NCI-H82 (cell line): ENCODE results near the gene SLC22A1.
"Not testable (repeated sequence)": the region's sequence is repeated elsewhere in the genome, so short reads cannot be mapped to it uniquely, and the experiment has no call there.

Experiments used
- DNase-seq: peaks from one replicate; lab custom pipeline; 2025; lab: John Stamatoyannopoulos, UW

SLC22A1 gene

GRCh38 chr6:160121558-160121957 lies at the start of gene SLC22A1:
TSS of gene SLC22A1 (plus strand) at chr6:160121815. CDS start at chr6:160121936, 121 bp downstream.
- DNase-seq, result no peak

- DNase-seq, result no peak
Observed at GRCh38 chr6:160073272-160073671, 48.3 kb upstream of the SLC22A1 start.

GRCh38 chr6:160076009-160076408 lies 45.6 kb upstream of the SLC22A1 start:
- no peak for DNase-seq

- peak; percentile 53 for DNase-seq
Observed at GRCh38 chr6:160077024-160077423, 44.6 kb upstream of the SLC22A1 start.

GRCh38 chr6:160077526-160077925 lies 44.1 kb upstream of the SLC22A1 start:
- DNase-seq, result peak; percentile 36

- no peak for DNase-seq
Observed at GRCh38 chr6:160078883-160079685, 42.5 kb upstream of the SLC22A1 start.

- no peak for DNase-seq
Observed at GRCh38 chr6:160079686-160080043, 42.0 kb upstream of the SLC22A1 start.

GRCh38 chr6:160080097-160080496 lies 41.5 kb upstream of the SLC22A1 start:
- no peak for DNase-seq

GRCh38 chr6:160081398-160081797 lies 40.2 kb upstream of the SLC22A1 start:
- no peak for DNase-seq

GRCh38 chr6:160082627-160083026 lies 39.0 kb upstream of the SLC22A1 start:
- DNase-seq, result no peak

- no peak for DNase-seq
Observed at GRCh38 chr6:160084198-160084776, 37.3 kb upstream of the SLC22A1 start.

- DNase-seq, result no peak
Observed at GRCh38 chr6:160085226-160085625, 36.4 kb upstream of the SLC22A1 start.

GRCh38 chr6:160085713-160086505 lies 35.7 kb upstream of the SLC22A1 start:
- DNase-seq, result no peak

- no peak for DNase-seq
Observed at GRCh38 chr6:160086754-160087153, 34.9 kb upstream of the SLC22A1 start.

- peak; percentile 45 for DNase-seq
Observed at GRCh38 chr6:160088069-160088783, 33.4 kb upstream of the SLC22A1 start.

GRCh38 chr6:160088784-160089533 lies 32.7 kb upstream of the SLC22A1 start:
- DNase-seq, result no peak

- no peak for DNase-seq
Observed at GRCh38 chr6:160089534-160089897, 32.1 kb upstream of the SLC22A1 start.

GRCh38 chr6:160090442-160091239 lies 31.0 kb upstream of the SLC22A1 start:
- DNase-seq, result not testable (repeated sequence)

- not testable (repeated sequence) for DNase-seq
Observed at GRCh38 chr6:160092176-160092575, 29.4 kb upstream of the SLC22A1 start.

GRCh38 chr6:160092602-160093001 lies 29.0 kb upstream of the SLC22A1 start:
- no peak for DNase-seq

GRCh38 chr6:160093061-160093460 lies 28.6 kb upstream of the SLC22A1 start:
- no peak for DNase-seq
